HepG2 (cell line): ENCODE measurements around the gene IL17F.

Source experiments
- DPF2 ChIP-seq: sonication (generic); formaldehyde crosslinking; IDR thresholded peaks from 2 replicates; pipeline ENCODE4 v1.4.0; 2020; ENCODE audit warnings: mild to moderate bottlenecking, low read depth, missing genetic modification reagents, borderline replicate concordance
- EP300 ChIP-seq, 3 experiments: sonication (generic) in 1 of 3; formaldehyde crosslinking in 1 of 3; IDR thresholded peaks; 2 replicates each; pipeline versions ENCODE4 v1.5.1 to v1.6.1; 2011 to 2020; ENCODE audit warnings: low read depth in 2 of 3, low read length in 2 of 3, borderline replicate concordance in 1 of 3, improper control_type of control experiment in 1 of 3, mild to moderate bottlenecking in 1 of 3, missing genetic modification reagents in 1 of 3, moderate library complexity in 1 of 3
- IRF2 ChIP-seq: IDR thresholded peaks from 2 replicates; pipeline ENCODE4 v1.6.1; 2018; ENCODE audit warnings: missing genetic modification reagents, missing compliant biosample characterization
- KLF9 ChIP-seq: IDR thresholded peaks from 2 replicates; pipeline ENCODE4 v1.6.1; 2016; ENCODE audit warnings: low read depth
- TCF7 ChIP-seq: sonication (generic); IDR thresholded peaks from 2 replicates; pipeline ENCODE4 v1.6.1; 2016; ENCODE audit warnings: antibody characterized with exemption, low read depth
- YY1 ChIP-seq: IDR thresholded peaks from 2 replicates; pipeline ENCODE4 v1.6.1; 2011; ENCODE audit warnings: low read length, low read depth, moderate library complexity, mild to moderate bottlenecking; ENCODE audit not compliant: insufficient read depth, insufficient replicate concordance
- ZFY ChIP-seq: sonication (generic); formaldehyde crosslinking; IDR thresholded peaks from 2 replicates; pipeline ENCODE4 v1.4.0; 2020; ENCODE audit warnings: missing genetic modification reagents
- TF ChIP-seq, protein P1 (sequence below): sonication (generic); formaldehyde crosslinking; IDR thresholded peaks from 2 replicates; pipeline ENCODE4 v1.4.0; 2020; ENCODE audit warnings: mild to moderate bottlenecking, missing genetic modification reagents
- TF ChIP-seq, protein P2 (sequence below): sonication (generic); formaldehyde crosslinking; IDR thresholded peaks from 2 replicates; pipeline ENCODE4 v1.5.0; 2020; ENCODE audit warnings: mild to moderate bottlenecking, missing genetic modification reagents, moderate library complexity
- TF ChIP-seq, protein P3 (sequence below): sonication (generic); formaldehyde crosslinking; IDR thresholded peaks from 2 replicates; pipeline ENCODE4 v1.4.0; 2020; ENCODE audit warnings: mild to moderate bottlenecking, missing genetic modification reagents
- TF ChIP-seq, protein P4 (sequence below): sonication (generic); formaldehyde crosslinking; conservative IDR thresholded peaks from 2 replicates; pipeline ENCODE4 v1.4.0; 2020; ENCODE audit warnings: missing genetic modification reagents
- TF ChIP-seq, protein P5 (sequence below): sonication (generic); formaldehyde crosslinking; IDR thresholded peaks from 2 replicates; pipeline ENCODE4 v1.4.0; 2020; ENCODE audit warnings: missing genetic modification reagents, borderline replicate concordance

DNA sequence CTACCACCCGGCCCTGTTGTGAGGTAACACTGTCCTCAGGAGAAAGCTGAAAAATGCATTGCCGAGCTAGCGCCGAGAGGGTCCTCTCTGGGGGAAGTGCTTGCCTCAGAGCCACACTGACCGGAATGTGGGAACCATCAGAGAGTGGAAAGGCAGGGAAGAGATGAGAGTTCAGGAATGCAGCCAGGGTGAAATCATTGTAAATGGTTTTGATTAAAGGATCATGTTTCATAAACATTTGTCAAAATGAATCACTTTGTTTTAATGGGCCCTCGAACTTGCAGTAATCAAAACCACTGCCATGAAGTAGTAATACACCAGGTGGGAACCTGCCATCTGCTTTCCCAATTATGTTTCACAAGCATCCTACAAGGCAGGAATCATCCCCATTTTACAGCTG is 16.9 kb upstream of the IL17F start:
- TF ChIP-seq, protein P1, sequence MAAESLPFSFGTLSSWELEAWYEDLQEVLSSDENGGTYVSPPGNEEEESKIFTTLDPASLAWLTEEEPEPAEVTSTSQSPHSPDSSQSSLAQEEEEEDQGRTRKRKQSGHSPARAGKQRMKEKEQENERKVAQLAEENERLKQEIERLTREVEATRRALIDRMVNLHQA = no peak
- TF ChIP-seq IRF2 (CRISPR knock-in tag) = no peak
- TF ChIP-seq YY1 = no peak
- TF ChIP-seq, protein P2, sequence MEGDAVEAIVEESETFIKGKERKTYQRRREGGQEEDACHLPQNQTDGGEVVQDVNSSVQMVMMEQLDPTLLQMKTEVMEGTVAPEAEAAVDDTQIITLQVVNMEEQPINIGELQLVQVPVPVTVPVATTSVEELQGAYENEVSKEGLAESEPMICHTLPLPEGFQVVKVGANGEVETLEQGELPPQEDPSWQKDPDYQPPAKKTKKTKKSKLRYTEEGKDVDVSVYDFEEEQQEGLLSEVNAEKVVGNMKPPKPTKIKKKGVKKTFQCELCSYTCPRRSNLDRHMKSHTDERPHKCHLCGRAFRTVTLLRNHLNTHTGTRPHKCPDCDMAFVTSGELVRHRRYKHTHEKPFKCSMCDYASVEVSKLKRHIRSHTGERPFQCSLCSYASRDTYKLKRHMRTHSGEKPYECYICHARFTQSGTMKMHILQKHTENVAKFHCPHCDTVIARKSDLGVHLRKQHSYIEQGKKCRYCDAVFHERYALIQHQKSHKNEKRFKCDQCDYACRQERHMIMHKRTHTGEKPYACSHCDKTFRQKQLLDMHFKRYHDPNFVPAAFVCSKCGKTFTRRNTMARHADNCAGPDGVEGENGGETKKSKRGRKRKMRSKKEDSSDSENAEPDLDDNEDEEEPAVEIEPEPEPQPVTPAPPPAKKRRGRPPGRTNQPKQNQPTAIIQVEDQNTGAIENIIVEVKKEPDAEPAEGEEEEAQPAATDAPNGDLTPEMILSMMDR (CRISPR knock-in tag) = no peak
- TF ChIP-seq, protein P3, sequence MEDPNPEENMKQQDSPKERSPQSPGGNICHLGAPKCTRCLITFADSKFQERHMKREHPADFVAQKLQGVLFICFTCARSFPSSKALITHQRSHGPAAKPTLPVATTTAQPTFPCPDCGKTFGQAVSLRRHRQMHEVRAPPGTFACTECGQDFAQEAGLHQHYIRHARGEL (CRISPR knock-in tag) = no peak
- TF ChIP-seq, protein P4, sequence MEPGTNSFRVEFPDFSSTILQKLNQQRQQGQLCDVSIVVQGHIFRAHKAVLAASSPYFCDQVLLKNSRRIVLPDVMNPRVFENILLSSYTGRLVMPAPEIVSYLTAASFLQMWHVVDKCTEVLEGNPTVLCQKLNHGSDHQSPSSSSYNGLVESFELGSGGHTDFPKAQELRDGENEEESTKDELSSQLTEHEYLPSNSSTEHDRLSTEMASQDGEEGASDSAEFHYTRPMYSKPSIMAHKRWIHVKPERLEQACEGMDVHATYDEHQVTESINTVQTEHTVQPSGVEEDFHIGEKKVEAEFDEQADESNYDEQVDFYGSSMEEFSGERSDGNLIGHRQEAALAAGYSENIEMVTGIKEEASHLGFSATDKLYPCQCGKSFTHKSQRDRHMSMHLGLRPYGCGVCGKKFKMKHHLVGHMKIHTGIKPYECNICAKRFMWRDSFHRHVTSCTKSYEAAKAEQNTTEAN = no peak
- TF ChIP-seq DPF2 (CRISPR knock-in tag) = no peak
- no peak for TF ChIP-seq EP300 (IDR thresholded peaks at IDR 0.05; ENCODE audit: low read depth in 2 of 2, low read length in 2 of 2)
- no peak for TF ChIP-seq EP300 (CRISPR knock-in tag; IDR thresholded peaks at IDR 0.05; ENCODE audit: borderline replicate concordance)
- no peak for TF ChIP-seq ZFY (CRISPR knock-in tag)
- TF ChIP-seq, protein P5, sequence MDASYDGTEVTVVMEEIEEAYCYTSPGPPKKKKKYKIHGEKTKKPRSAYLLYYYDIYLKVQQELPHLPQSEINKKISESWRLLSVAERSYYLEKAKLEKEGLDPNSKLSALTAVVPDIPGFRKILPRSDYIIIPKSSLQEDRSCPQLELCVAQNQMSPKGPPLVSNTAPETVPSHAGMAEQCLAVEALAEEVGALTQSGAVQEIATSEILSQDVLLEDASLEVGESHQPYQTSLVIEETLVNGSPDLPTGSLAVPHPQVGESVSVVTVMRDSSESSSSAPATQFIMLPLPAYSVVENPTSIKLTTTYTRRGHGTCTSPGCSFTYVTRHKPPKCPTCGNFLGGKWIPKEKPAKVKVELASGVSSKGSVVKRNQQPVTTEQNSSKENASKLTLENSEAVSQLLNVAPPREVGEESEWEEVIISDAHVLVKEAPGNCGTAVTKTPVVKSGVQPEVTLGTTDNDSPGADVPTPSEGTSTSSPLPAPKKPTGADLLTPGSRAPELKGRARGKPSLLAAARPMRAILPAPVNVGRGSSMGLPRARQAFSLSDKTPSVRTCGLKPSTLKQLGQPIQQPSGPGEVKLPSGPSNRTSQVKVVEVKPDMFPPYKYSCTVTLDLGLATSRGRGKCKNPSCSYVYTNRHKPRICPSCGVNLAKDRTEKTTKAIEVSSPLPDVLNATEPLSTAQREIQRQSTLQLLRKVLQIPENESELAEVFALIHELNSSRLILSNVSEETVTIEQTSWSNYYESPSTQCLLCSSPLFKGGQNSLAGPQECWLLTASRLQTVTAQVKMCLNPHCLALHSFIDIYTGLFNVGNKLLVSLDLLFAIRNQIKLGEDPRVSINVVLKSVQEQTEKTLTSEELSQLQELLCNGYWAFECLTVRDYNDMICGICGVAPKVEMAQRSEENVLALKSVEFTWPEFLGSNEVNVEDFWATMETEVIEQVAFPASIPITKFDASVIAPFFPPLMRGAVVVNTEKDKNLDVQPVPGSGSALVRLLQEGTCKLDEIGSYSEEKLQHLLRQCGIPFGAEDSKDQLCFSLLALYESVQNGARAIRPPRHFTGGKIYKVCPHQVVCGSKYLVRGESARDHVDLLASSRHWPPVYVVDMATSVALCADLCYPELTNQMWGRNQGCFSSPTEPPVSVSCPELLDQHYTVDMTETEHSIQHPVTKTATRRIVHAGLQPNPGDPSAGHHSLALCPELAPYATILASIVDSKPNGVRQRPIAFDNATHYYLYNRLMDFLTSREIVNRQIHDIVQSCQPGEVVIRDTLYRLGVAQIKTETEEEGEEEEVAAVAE = no peak
- TF ChIP-seq TCF7 = no peak
- TF ChIP-seq KLF9 (CRISPR knock-in tag) = no peak
